SK-N-SH (cell line): Measurements from ENCODE around the gene SBF2. TPM values are rescaled to one million over a fixed set of nuclear protein-coding genes. Genes with fewer than 3 reads are reported as not detected.

Source experiments
- CTCF ChIA-PET: fragments of 300-600, 350-600 bp; formaldehyde crosslinking; extraction: SDS; loops from one replicate; lab custom pipeline; 2021; lab: Yijun Ruan, JAX
- POLR2A ChIA-PET: fragments of 350-600 bp; sonication (Branson Sonifier 250); formaldehyde crosslinking; extraction: SDS; loops from one replicate; lab custom pipeline; 2020; ENCODE audit warnings: antibody characterized with exemption, inconsistent platforms; lab: Yijun Ruan, JAX
- DNase-seq: peaks from one replicate; pipeline ENCODE4 v3.0.0; 2012
- H2AFZ ChIP-seq: fragments of 200-600 bp; sonication (generic); 2 replicates; pipeline ENCODE4 v1.8.1; 2016; ENCODE audit warnings: antibody characterized with exemption, mild to moderate bottlenecking, low read depth
- H3F3A ChIP-seq: fragments of 200-600 bp; sonication (generic); replicated peaks from 2 replicates; pipeline ENCODE3; 2016; ENCODE audit warnings: antibody characterized with exemption, mild to moderate bottlenecking; ENCODE audit not compliant: insufficient read depth
- H3K27ac ChIP-seq, 2 experiments: fragments of 200-500 bp in 1 of 2; fragments of 200-600 bp in 1 of 2; sonication (Bioruptor generic) in 1 of 2; sonication (generic), shearing (Covaris generic) in 1 of 2; 2 replicates each; pipeline versions ENCODE4 v1.5.1 to v1.6.1; 2014 to 2016; ENCODE audit warnings: low read depth in 2 of 2, inconsistent platforms in 1 of 2, low read length in 1 of 2, mild to moderate bottlenecking in 1 of 2, mixed read lengths in 1 of 2
- H3K27me3 ChIP-seq: fragments of 200-600 bp; sonication (generic), shearing (Covaris generic); 2 replicates; pipeline ENCODE4 v1.6.1; 2016; ENCODE audit warnings: mixed run types; ENCODE audit not compliant: insufficient read depth
- H3K36me3 ChIP-seq, 2 experiments: fragments of 200-500 bp in 1 of 2; fragments of 200-600 bp in 1 of 2; sonication (Bioruptor generic) in 1 of 2; sonication (generic) in 1 of 2; replicated peaks in 1 of 2; 2 replicates each; pipeline versions ENCODE3 to v1.5.1; 2014 to 2016; ENCODE audit warnings: low read length in 1 of 2, mild to moderate bottlenecking in 1 of 2; ENCODE audit not compliant: insufficient read depth in 2 of 2, control insufficient read depth in 1 of 2
- H3K4me1 ChIP-seq, 2 experiments: fragments of 200-500 bp in 1 of 2; fragments of 200-600 bp in 1 of 2; sonication (Bioruptor generic) in 1 of 2; sonication (generic), shearing (Covaris generic) in 1 of 2; 2 replicates each; pipeline versions ENCODE4 v1.5.1 to v1.6.1; 2014 to 2016; ENCODE audit warnings: low read depth in 1 of 2, low read length in 1 of 2, mixed run types in 1 of 2; ENCODE audit not compliant: insufficient read depth in 2 of 2, control insufficient read depth in 1 of 2
- H3K4me2 ChIP-seq: fragments of 200-600 bp; sonication (generic), shearing (Covaris generic); 2 replicates; pipeline ENCODE4 v1.6.1; 2017; ENCODE audit warnings: mixed run types
- H3K4me3 ChIP-seq, 2 experiments: fragments of 200-500 bp in 1 of 2; fragments of 200-600 bp in 1 of 2; sonication (Bioruptor generic) in 1 of 2; sonication (generic), shearing (Covaris generic) in 1 of 2; 2 replicates each; pipeline versions ENCODE4 v1.5.1 to v1.8.1; 2014 to 2016; ENCODE audit warnings: low read depth in 2 of 2, inconsistent platforms in 1 of 2, low read length in 1 of 2, mild to moderate bottlenecking in 1 of 2, mixed read lengths in 1 of 2, moderate library complexity in 1 of 2
- H3K79me2 ChIP-seq: fragments of 200-600 bp; sonication (generic); 2 replicates; pipeline ENCODE4 v1.8.1; 2017; ENCODE audit warnings: mild to moderate bottlenecking; ENCODE audit not compliant: insufficient read depth
- H3K9ac ChIP-seq: fragments of 200-600 bp; sonication (generic); 2 replicates; pipeline ENCODE4 v1.6.1; 2017; ENCODE audit warnings: mixed run types
- H3K9me2 ChIP-seq: fragments of 200-600 bp; sonication (generic); 2 replicates; pipeline ENCODE4 v1.6.1; 2017; ENCODE audit warnings: mixed run types
- H3K9me3 ChIP-seq: fragments of 200-600 bp; sonication (generic); 2 replicates; pipeline ENCODE4 v1.6.1; 2017; ENCODE audit warnings: mixed run types, mild to moderate bottlenecking, moderate library complexity
- H4K20me1 ChIP-seq: fragments of 200-600 bp; sonication (generic); 2 replicates; pipeline ENCODE4 v1.6.1; 2017; ENCODE audit warnings: mild to moderate bottlenecking, mixed run types; ENCODE audit not compliant: insufficient read depth
- CHD2 ChIP-seq: fragments of 150-350 bp; IDR thresholded peaks from 2 replicates; pipeline ENCODE4 v1.6.1; 2018; ENCODE audit warnings: low read length; ENCODE audit not compliant: partially characterized antibody
- ELF1 ChIP-seq: IDR thresholded peaks from 2 replicates; pipeline ENCODE4 v1.4.0; 2012
- FOSL2 ChIP-seq: IDR thresholded peaks from 2 replicates; pipeline ENCODE4 v1.4.0; 2012; ENCODE audit warnings: low read depth, mild to moderate bottlenecking, moderate library complexity, borderline replicate concordance
- FOXM1 ChIP-seq: IDR thresholded peaks from 2 replicates; pipeline ENCODE4 v1.4.0; 2012; ENCODE audit warnings: low read depth, mild to moderate bottlenecking
- GABPA ChIP-seq: IDR thresholded peaks from 2 replicates; pipeline ENCODE4 v1.4.0; 2012; ENCODE audit warnings: low read depth, mild to moderate bottlenecking
- JUND ChIP-seq: IDR thresholded peaks from 2 replicates; pipeline ENCODE4 v1.4.0; 2012
- MEF2A ChIP-seq: IDR thresholded peaks from 2 replicates; pipeline ENCODE4 v1.4.0; 2012; ENCODE audit warnings: low read depth, borderline replicate concordance
- MXI1 ChIP-seq: IDR thresholded peaks from 2 replicates; pipeline ENCODE4 v1.6.1; 2012; ENCODE audit warnings: mild to moderate bottlenecking, low read depth, low read length, improper control_type of control experiment
- NFIC ChIP-seq: IDR thresholded peaks from 2 replicates; pipeline ENCODE4 v1.4.0; 2012; ENCODE audit warnings: borderline replicate concordance
- NRF1 ChIP-seq: IDR thresholded peaks from 2 replicates; pipeline ENCODE4 v1.6.1; 2012; ENCODE audit warnings: low read depth, mild to moderate bottlenecking, low read length
- POLR2AphosphoS5 ChIP-seq: IDR thresholded peaks from 2 replicates; pipeline ENCODE4 v1.6.1; 2012; ENCODE audit warnings: low read depth, low read length
- SMC3 ChIP-seq: IDR thresholded peaks from 2 replicates; pipeline ENCODE4 v1.6.1; 2012; ENCODE audit warnings: low read depth, low read length, improper control_type of control experiment
- TAF1 ChIP-seq: IDR thresholded peaks from 2 replicates; pipeline ENCODE4 v1.6.1; 2012; ENCODE audit warnings: low read depth, mild to moderate bottlenecking, low read length, moderate library complexity, borderline replicate concordance
- TEAD4 ChIP-seq: IDR thresholded peaks from 2 replicates; pipeline ENCODE4 v1.4.0; 2012; ENCODE audit warnings: mild to moderate bottlenecking, borderline replicate concordance; ENCODE audit not compliant: insufficient read depth
- WGBS: methylation state at CpG from one replicate; pipeline ENCODE4 v1.1.6; 2017; ENCODE audit warnings: low lambda C conversion rate; 5-methylcytosine and 5-hydroxymethylcytosine counted together
- polyA plus RNA-seq, 3 experiments: library from polyadenylated mRNA; depleted of rRNA; stranded (reverse); fragments of >200 nt; gene quantifications; 2 replicates each; pipeline ENCODE4 v1.2.3, GENCODE V29; 2012
- TF ChIP-seq, protein P1 (sequence below): IDR thresholded peaks from 2 replicates; pipeline ENCODE4 v1.6.1; 2012; ENCODE audit warnings: mild to moderate bottlenecking, low read depth, low read length, moderate library complexity
- TF ChIP-seq, protein P2 (sequence below): fragments of 150-350 bp; IDR thresholded peaks from 2 replicates; pipeline ENCODE4 v1.6.1; 2016; ENCODE audit warnings: mild to moderate bottlenecking, low read depth, low read length
- TF ChIP-seq, protein P3 (sequence below): IDR thresholded peaks from 2 replicates; pipeline ENCODE4 v1.4.0; 2012; ENCODE audit warnings: low read depth, borderline replicate concordance

SBF2 gene
- polyA plus RNA-seq, 1 of the 3 experiments (the other 2 are of a cell fraction) = 23.0 TPM

DNA sequence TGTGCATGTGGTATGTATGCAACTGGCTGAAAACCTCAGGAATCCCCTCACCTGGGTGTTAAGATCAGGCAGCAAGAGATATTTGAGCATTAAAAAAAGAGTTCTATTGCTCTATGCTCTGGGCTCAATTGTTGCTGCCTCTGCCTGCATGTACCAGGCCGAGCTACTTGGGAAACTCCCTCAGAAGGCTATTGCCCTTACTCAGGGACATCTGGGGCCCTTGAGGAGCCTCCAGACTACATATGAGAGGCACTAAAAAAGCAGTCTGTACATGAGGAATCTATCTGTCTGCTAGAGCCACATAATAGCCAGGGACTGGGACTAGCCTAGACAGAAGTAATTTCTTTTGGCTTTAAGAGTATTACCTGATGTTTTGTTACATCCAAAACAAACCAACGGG lies 510.0 kb downstream of the SBF2 start:
- Histone ChIP-seq H3K9me3 (no peaks in the 10 kb centered on the region), H3K36me3 (peaks cover 39 to 52% of the 10 kb centered on the region in 2 experiments), H3F3A (peaks cover 6% of the 10 kb centered on the region), H3K4me1 (peaks cover 7 to 15% of the 10 kb centered on the region in 2 experiments; a peak in 2 of 4 replicates), H3K27ac (peak overlapping the region in 1 of 2 experiments; percentile 68; a peak in 2 of 4 replicates), H3K9me2 (no peaks in the 10 kb centered on the region), H3K27me3 (no peaks in the 10 kb centered on the region), H4K20me1 (no peaks in the 10 kb centered on the region), H3K4me3 (no peak overlapping the region), H3K9ac (no peak overlapping the region), H2AFZ (no peak overlapping the region), H3K4me2 (no peak overlapping the region), H3K79me2 (no peaks in the 10 kb centered on the region)
- ChIA-PET CTCF (no interaction called here), POLR2A (no interaction called here)
- TF ChIP-seq JUND (no peak), TEAD4 (no peak), MXI1 (no peak), POLR2AphosphoS5 (no peak)
- WGBS = 98% methylated on average over 2 of the region's 2 CpGs
- no peak for DNase-seq

DNA sequence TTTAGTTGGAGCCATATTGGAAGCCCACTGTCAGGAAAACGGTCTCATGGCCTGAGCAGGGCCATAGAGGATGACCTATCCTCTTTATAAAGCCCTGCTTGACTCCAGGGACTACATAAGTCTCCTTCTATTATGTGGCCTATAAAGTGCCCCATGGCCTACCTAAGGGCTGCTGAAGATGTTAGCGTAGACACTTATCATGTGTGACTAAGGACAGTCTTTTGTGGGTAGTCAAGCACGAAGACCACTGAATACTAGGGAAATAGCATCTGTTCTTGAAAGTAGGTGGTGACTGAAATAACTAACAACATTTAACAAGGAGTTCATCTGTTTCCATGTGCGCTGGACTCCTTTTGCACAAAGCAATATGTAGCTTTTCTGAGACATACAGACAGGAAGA lies 513.1 kb downstream of the SBF2 start:
- Histone ChIP-seq H3K4me2 (no peak overlapping the region), H3K4me1 (peaks cover 5 to 8% of the 10 kb centered on the region in 2 experiments; a peak in 3 of 4 replicates), H3F3A (peaks cover 6% of the 10 kb centered on the region), H3K9ac (no peak overlapping the region), H3K9me2 (no peaks in the 10 kb centered on the region), H4K20me1 (no peaks in the 10 kb centered on the region)
- ChIA-PET CTCF (interaction anchor here (0.7 kb wide), 1 partner anchor 23 kb away, joined by 3 read pairs; no protein-coding TSS in a partner anchor), POLR2A (no interaction called here)
- TF ChIP-seq CHD2 (no peak), GABPA (no peak), NFIC (no peak), TAF1 (no peak), NRF1 (no peak), FOSL2 (no peak), ELF1 (no peak), FOXM1 (no peak), MEF2A (no peak), JUND (no peak), SMC3 (no peak)
- TF ChIP-seq, protein P1, sequence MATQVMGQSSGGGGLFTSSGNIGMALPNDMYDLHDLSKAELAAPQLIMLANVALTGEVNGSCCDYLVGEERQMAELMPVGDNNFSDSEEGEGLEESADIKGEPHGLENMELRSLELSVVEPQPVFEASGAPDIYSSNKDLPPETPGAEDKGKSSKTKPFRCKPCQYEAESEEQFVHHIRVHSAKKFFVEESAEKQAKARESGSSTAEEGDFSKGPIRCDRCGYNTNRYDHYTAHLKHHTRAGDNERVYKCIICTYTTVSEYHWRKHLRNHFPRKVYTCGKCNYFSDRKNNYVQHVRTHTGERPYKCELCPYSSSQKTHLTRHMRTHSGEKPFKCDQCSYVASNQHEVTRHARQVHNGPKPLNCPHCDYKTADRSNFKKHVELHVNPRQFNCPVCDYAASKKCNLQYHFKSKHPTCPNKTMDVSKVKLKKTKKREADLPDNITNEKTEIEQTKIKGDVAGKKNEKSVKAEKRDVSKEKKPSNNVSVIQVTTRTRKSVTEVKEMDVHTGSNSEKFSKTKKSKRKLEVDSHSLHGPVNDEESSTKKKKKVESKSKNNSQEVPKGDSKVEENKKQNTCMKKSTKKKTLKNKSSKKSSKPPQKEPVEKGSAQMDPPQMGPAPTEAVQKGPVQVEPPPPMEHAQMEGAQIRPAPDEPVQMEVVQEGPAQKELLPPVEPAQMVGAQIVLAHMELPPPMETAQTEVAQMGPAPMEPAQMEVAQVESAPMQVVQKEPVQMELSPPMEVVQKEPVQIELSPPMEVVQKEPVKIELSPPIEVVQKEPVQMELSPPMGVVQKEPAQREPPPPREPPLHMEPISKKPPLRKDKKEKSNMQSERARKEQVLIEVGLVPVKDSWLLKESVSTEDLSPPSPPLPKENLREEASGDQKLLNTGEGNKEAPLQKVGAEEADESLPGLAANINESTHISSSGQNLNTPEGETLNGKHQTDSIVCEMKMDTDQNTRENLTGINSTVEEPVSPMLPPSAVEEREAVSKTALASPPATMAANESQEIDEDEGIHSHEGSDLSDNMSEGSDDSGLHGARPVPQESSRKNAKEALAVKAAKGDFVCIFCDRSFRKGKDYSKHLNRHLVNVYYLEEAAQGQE = no peak
- TF ChIP-seq, protein P2, sequence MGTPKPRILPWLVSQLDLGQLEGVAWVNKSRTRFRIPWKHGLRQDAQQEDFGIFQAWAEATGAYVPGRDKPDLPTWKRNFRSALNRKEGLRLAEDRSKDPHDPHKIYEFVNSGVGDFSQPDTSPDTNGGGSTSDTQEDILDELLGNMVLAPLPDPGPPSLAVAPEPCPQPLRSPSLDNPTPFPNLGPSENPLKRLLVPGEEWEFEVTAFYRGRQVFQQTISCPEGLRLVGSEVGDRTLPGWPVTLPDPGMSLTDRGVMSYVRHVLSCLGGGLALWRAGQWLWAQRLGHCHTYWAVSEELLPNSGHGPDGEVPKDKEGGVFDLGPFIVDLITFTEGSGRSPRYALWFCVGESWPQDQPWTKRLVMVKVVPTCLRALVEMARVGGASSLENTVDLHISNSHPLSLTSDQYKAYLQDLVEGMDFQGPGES = no peak
- TF ChIP-seq, protein P3, sequence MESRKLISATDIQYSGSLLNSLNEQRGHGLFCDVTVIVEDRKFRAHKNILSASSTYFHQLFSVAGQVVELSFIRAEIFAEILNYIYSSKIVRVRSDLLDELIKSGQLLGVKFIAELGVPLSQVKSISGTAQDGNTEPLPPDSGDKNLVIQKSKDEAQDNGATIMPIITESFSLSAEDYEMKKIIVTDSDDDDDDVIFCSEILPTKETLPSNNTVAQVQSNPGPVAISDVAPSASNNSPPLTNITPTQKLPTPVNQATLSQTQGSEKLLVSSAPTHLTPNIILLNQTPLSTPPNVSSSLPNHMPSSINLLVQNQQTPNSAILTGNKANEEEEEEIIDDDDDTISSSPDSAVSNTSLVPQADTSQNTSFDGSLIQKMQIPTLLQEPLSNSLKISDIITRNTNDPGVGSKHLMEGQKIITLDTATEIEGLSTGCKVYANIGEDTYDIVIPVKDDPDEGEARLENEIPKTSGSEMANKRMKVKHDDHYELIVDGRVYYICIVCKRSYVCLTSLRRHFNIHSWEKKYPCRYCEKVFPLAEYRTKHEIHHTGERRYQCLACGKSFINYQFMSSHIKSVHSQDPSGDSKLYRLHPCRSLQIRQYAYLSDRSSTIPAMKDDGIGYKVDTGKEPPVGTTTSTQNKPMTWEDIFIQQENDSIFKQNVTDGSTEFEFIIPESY = no peak
- TF ChIP-seq, all 33 proteins: peak for 0
- H3K36me3 ChIP-seq = peaks cover 38 to 52% of the 10 kb centered on the region in 2 experiments
- no peak overlapping the region; a peak in 1 of 4 replicates for H3K27ac ChIP-seq
- WGBS = 97% methylated on average over 4 of the region's 4 CpGs
- H3K27me3 ChIP-seq = no peaks in the 10 kb centered on the region
- H2AFZ ChIP-seq = no peak overlapping the region
- no peak for DNase-seq
- H3K79me2 ChIP-seq = no peaks in the 10 kb centered on the region
- H3K9me3 ChIP-seq = no peaks in the 10 kb centered on the region
- H3K4me3 ChIP-seq = no peak overlapping the region
